ENCODE results near the gene ST14. TPM values are rescaled to one million over a fixed set of nuclear protein-coding genes. Genes with fewer than 3 reads are reported as not detected.

The ST14 gene
- total RNA-seq, 1 experiment from 2014 or later, result 0.30 TPM

GRCh38 chr11:130202009-130202817 lies 42.6 kb downstream of the ST14 start:
- no peaks in the 10 kb centered on the region for H3K36me3 ChIP-seq (ENCODE audit: insufficient read depth, low read length, poor library complexity, severe bottlenecking)
- DNase-seq (ENCODE audit: low spot score), result no peak
- H3K9me3 ChIP-seq (ENCODE audit: low read depth, low read length, poor library complexity, severe bottlenecking), result no peaks in the 10 kb centered on the region
- ChIA-PET CTCF (no interaction called here), POLR2A (ENCODE audit: low non-redundant PET) (no interaction called here)
- H3K27me3 ChIP-seq (replicated peaks; ENCODE audit: insufficient read depth, low read depth, low read length, poor library complexity), result no peaks in the 10 kb centered on the region
- intact Hi-C loops (cut with micrococcal nuclease; ENCODE audit: unreplicated experiment), result no loop called here
- H3K4me1 ChIP-seq (ENCODE audit: insufficient read depth, low read length, poor library complexity, severe bottlenecking), result no peaks in the 10 kb centered on the region
- no peak overlapping the region for H3K4me3 ChIP-seq (ENCODE audit: low read depth, low read length, poor library complexity, severe bottlenecking)
- BruUV-seq (replicated peaks), result no TSS peak
- no peak overlapping the region for H3K27ac ChIP-seq (ENCODE audit: low read depth, low read length, poor library complexity, severe bottlenecking)
- TF ChIP-seq CTCF (conservative IDR thresholded peaks at IDR 0.05; ENCODE audit: low read depth, low read length) (no peak), EZH2 (IDR thresholded peaks at IDR 0.05; ENCODE audit: borderline replicate concordance, low read depth, low read length, poor library complexity, severe bottlenecking) (no peak)

DNA sequence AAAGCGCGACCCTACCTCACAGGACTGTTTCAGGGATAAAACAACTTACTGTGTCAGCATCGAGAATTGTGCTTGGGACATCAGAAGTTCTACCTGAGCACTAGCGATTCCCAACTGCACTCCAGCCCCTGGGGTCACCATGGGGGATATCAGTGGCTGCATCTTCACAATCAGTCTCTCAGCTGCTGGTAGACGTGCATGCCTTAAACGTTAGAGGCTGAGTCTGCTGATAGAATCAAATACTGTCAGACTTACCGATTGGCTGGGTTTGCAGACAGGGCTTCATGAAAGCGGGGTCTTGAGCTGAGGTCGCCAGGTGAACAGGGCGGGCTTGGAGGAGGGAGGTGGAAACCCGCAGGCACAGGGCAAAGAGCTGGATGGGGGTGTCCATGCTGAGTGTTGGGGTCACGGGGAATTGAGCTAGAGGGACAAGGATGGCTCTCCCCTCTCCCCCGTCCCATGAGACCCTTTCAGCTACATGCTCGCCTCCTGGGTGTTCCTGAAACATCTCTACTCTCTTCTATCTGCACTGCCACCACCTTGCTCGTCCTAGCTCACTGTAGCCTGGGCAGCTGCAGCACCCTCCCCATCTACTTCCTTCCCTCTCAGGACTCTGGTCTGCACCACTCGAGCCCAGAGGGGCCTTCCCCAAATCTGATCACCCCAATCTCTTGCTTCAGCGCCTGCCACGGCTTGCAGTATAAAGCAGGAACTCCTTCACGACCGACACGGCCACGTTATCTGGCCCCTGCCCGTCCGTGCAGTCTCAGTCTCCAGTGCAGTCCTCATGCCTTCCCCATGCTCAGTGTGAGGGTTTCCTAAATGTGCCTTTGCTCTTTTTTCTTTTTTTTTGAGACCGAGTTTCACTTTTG lies 43.5 kb downstream of the ST14 start:
- Histone ChIP-seq H3K27ac (ENCODE audit: low read depth, low read length, poor library complexity, severe bottlenecking) (no peak overlapping the region), H3K9me3 (ENCODE audit: low read depth, low read length, poor library complexity, severe bottlenecking) (no peaks in the 10 kb centered on the region), H3K4me1 (ENCODE audit: insufficient read depth, low read length, poor library complexity, severe bottlenecking) (no peaks in the 10 kb centered on the region), H3K36me3 (ENCODE audit: insufficient read depth, low read length, poor library complexity, severe bottlenecking) (no peaks in the 10 kb centered on the region), H3K4me3 (ENCODE audit: low read depth, low read length, poor library complexity, severe bottlenecking) (no peak overlapping the region), H3K27me3 (replicated peaks; ENCODE audit: insufficient read depth, low read depth, low read length, poor library complexity) (no peaks in the 10 kb centered on the region)
- TF ChIP-seq EZH2 (IDR thresholded peaks at IDR 0.05; ENCODE audit: borderline replicate concordance, low read depth, low read length, poor library complexity, severe bottlenecking), result no peak
- TF ChIP-seq CTCF (conservative IDR thresholded peaks at IDR 0.05; ENCODE audit: low read depth, low read length), result no peak
- intact Hi-C loops (cut with micrococcal nuclease; ENCODE audit: unreplicated experiment), result no loop called here
- ChIA-PET CTCF (no interaction called here), POLR2A (ENCODE audit: low non-redundant PET) (no interaction called here)
- BruUV-seq (replicated peaks), result no TSS peak
- no peak for DNase-seq (ENCODE audit: low spot score)

DNA sequence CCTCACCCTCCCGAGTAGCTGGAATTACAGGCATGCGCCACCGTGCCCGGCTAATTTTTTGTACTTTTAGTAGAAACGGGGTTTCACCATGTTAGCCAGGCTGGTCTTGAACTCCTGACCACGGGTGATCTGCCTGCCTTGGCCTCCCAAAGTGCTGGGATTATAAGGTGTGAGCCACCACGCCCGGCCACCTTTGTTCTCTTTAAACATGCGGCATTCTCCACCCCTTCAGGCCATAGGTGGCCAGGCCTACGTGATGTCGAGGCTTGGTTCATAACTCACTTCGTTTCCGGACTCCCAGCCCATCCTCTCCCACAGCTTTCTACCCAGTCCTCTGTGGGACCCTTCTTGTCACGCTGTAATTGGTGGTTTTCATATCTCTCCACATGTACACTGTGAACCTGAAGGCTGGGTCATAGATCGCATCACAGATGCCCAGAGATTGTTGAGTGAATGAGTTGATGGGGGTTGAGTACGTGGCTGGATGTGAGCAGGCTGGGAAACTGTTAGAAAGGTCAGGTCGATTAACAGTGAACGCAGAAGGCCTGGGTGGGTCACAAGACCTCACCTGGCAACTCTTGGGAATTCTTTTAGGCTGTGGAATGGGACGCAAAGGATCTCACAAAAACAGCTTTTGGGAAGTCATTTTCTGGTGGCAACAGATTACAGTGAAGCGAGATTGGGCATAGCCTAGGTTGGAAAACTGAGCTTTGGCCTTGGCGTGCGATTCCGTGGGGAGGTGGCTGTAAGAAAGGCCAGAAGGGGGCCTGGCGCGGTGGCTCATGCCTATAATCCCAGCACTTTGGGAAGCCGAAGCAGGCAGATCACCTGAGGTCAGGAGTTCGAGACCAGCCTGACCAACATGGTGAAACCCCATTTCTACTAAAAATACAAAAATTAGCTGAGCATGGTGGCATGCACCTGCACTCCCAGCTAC lies 44.5 kb downstream of the ST14 start:
- no peak overlapping the region for H3K27ac ChIP-seq (ENCODE audit: low read depth, low read length, poor library complexity, severe bottlenecking)
- H3K4me3 ChIP-seq (ENCODE audit: low read depth, low read length, poor library complexity, severe bottlenecking), result no peak overlapping the region
- BruUV-seq (replicated peaks), result no TSS peak
- H3K4me1 ChIP-seq (ENCODE audit: insufficient read depth, low read length, poor library complexity, severe bottlenecking), result no peaks in the 10 kb centered on the region
- ChIA-PET CTCF (no interaction called here), POLR2A (ENCODE audit: low non-redundant PET) (no interaction called here)
- no peaks in the 10 kb centered on the region for H3K36me3 ChIP-seq (ENCODE audit: insufficient read depth, low read length, poor library complexity, severe bottlenecking)
- no peaks in the 10 kb centered on the region for H3K27me3 ChIP-seq (replicated peaks; ENCODE audit: insufficient read depth, low read depth, low read length, poor library complexity)
- intact Hi-C loops (cut with micrococcal nuclease; ENCODE audit: unreplicated experiment), result no loop called here
- no peak for DNase-seq (ENCODE audit: low spot score)
- TF ChIP-seq CTCF (conservative IDR thresholded peaks at IDR 0.05; ENCODE audit: low read depth, low read length) (no peak), EZH2 (IDR thresholded peaks at IDR 0.05; ENCODE audit: borderline replicate concordance, low read depth, low read length, poor library complexity, severe bottlenecking) (no peak)
- H3K9me3 ChIP-seq (ENCODE audit: low read depth, low read length, poor library complexity, severe bottlenecking), result no peaks in the 10 kb centered on the region
